ENCODE results near the gene ARL3. TPM values are rescaled to one million over a fixed set of nuclear protein-coding genes. Genes with fewer than 3 reads are reported as not detected.

Gene ARL3
- total RNA-seq, 2 donors from 2014 or later, result 1.8 to 4.0 TPM

DNA sequence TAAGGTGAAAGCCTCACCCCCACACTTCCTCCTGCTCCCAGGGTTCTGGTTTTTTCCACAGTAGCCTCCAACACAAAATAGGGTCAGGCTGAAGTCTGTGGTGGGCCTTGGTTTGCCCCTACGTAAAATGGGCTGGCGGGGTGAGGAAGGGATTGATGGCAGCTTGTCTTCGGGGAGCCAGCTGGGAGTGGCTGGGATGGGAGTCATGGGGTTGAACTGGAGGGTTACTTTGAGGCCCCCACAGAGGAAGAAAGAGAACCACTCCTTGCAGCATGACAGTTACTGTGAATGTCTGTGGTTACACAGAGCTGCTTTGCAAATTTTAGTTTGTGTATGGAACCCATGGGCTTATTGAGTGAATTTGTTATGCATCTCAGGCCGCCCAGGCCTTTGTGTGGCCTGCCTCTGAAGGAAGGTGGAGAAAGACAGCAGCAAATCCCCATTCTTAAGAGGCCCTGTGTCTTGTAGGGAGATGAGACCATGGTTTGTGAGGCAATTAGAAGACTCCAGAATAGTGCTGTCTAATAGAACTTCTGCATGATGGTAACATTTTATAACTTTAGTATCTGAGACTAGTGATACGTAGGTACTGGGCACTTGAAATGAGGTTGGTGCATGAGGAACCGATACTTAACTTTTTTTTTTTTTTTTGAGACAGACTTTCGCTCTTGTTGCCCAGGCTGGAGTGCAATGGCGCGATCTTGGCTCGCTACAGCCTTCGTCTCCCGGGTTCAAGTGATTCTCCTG lies 61.9 kb downstream of the ARL3 start:
- WGBS, 2 donors, result 78 to 89% methylated on average over 12 of the region's 12 CpGs
- H3K36me3 ChIP-seq (replicated peaks in 1 of 2; ENCODE audit: insufficient read depth in 1 of 2, low read depth in 2 of 2), result peaks cover 0 to 13% of the 10 kb centered on the region in 2 donors
- peaks cover 90% of the 10 kb centered on the region for H3K4me1 ChIP-seq
- H3K4me3 ChIP-seq, result no peak overlapping the region
- ATAC-seq, result no peak
- TF ChIP-seq POLR2A (IDR thresholded peaks at IDR 0.05), result no peak
- TF ChIP-seq, protein P1, sequence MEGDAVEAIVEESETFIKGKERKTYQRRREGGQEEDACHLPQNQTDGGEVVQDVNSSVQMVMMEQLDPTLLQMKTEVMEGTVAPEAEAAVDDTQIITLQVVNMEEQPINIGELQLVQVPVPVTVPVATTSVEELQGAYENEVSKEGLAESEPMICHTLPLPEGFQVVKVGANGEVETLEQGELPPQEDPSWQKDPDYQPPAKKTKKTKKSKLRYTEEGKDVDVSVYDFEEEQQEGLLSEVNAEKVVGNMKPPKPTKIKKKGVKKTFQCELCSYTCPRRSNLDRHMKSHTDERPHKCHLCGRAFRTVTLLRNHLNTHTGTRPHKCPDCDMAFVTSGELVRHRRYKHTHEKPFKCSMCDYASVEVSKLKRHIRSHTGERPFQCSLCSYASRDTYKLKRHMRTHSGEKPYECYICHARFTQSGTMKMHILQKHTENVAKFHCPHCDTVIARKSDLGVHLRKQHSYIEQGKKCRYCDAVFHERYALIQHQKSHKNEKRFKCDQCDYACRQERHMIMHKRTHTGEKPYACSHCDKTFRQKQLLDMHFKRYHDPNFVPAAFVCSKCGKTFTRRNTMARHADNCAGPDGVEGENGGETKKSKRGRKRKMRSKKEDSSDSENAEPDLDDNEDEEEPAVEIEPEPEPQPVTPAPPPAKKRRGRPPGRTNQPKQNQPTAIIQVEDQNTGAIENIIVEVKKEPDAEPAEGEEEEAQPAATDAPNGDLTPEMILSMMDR (IDR thresholded peaks at IDR 0.05), result no peak
- no peaks in the 10 kb centered on the region for H3K9me3 ChIP-seq
- intact Hi-C loops (cut with DNase I), result no loop called here
- H3K27ac ChIP-seq, result peak overlapping the region in 3 of 4 donors; percentile 59 to 97 (median 95)
- no peak for DNase-seq
- no peaks in the 10 kb centered on the region for H3K27me3 ChIP-seq

DNA sequence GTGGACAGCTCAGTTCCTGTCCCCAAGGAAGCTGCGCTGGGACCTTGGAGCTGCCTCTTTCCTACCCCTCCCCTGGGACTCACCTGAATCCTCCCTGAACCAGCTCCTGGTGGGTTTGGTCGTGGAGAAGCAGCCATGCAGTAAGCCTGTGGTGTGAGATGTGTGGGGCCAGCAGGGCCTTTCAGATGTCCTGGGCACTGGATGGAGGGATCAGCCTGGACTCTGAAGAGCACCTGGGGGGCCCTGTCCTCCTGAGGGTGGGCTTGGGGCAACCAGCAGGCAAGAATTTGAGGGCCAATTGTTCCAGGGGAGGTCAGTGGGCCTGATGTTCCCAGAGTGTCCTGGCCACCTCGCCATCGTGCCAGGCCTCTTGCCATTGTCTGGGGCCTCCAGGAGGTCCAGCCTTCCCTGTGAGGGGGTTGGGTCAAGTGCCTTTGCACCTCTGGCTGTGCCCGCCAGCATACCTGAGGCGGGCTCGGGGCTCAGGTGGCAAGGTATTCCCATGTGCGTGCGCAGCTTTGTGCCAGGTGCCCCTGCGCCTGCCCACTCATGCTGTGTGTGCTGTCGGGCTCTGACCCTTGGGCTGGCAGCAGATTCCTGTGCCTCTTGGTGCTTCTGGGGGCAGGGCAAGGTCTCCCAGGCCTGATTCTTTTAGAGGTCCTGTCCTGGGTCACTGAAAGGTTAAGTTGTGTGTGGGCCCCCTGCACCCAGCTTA lies 62.6 kb downstream of the ARL3 start:
- H3K4me1 ChIP-seq, result peaks cover 90% of the 10 kb centered on the region
- H3K27ac ChIP-seq, result peak overlapping the region; percentile 7 to 97 (median 68)

DNA sequence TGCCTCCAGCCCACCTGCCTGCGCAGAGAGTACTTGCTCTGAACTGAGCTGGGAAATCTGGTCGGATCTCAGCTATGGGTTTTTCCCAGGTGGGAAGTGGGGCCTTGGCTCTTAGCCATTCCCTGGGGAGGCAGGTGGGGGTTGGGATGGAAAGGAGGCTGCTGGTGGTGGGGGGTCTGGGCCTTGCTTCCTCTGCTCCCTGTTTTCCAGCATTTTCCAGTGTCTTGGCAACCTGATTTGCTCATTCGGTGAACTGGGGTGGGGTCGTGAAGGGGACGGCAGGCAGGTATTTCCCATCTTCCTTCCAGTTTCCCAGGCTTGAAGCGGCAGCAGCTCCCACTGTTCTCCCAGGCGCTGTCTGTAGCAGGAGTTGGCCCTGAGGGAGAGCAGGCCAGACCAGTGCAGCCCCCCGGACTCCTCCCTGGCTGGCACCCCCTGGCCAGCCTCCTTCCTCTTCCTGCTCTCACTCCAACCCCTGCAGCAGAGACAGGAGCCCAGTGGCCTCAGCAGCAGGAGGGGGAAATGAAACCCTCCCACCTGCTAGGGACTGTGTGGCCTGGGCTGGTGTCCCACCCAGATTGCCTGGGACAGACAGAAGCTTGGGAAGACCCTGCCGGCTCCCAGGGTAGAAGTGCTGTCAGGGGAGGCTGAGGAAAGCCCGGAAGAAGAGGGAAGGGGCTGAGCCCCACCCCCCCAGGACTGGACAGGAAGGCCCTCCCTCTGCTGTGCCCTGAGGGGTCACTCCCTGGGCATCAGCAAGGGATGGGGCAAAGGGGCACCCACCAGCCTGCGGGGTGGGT lies 63.3 kb downstream of the ARL3 start:
- no peak overlapping the region for H3K4me3 ChIP-seq
- H3K27me3 ChIP-seq, result no peaks in the 10 kb centered on the region
- H3K27ac ChIP-seq, result peak overlapping the region; percentile 7 to 97 (median 68)
- ATAC-seq (no peak), DNase-seq (no peak)
- peaks cover 90% of the 10 kb centered on the region for H3K4me1 ChIP-seq
- TF ChIP-seq POLR2A (IDR thresholded peaks at IDR 0.05), result no peak
- TF ChIP-seq, protein P1 (IDR thresholded peaks at IDR 0.05), result no peak
- H3K9me3 ChIP-seq, result no peaks in the 10 kb centered on the region
- intact Hi-C loops (cut with DNase I), result no loop called here
- WGBS, 2 donors, result 58 to 79% methylated on average over 7 to 9 of the region's 11 CpGs
- H3K36me3 ChIP-seq (replicated peaks in 1 of 2; ENCODE audit: insufficient read depth in 1 of 2, low read depth in 2 of 2), result peaks cover 0 to 6% of the 10 kb centered on the region in 2 donors

More for the DNA sequence above, 62.6 kb downstream of the ARL3 start:
- WGBS, 2 donors, result 81 to 88% methylated on average over 5 to 11 of the region's 11 CpGs
- H3K4me3 ChIP-seq, result no peak overlapping the region
- DNase-seq (no peak), ATAC-seq (no peak)
- H3K36me3 ChIP-seq (replicated peaks in 1 of 2; ENCODE audit: insufficient read depth in 1 of 2, low read depth in 2 of 2), result peaks cover 0 to 13% of the 10 kb centered on the region in 2 donors
- intact Hi-C loops (cut with DNase I), result no loop called here
- TF ChIP-seq, protein P1 (IDR thresholded peaks at IDR 0.05), result no peak
- TF ChIP-seq POLR2A (IDR thresholded peaks at IDR 0.05), result no peak
- H3K27me3 ChIP-seq, result no peaks in the 10 kb centered on the region
- no peaks in the 10 kb centered on the region for H3K9me3 ChIP-seq

DNA sequence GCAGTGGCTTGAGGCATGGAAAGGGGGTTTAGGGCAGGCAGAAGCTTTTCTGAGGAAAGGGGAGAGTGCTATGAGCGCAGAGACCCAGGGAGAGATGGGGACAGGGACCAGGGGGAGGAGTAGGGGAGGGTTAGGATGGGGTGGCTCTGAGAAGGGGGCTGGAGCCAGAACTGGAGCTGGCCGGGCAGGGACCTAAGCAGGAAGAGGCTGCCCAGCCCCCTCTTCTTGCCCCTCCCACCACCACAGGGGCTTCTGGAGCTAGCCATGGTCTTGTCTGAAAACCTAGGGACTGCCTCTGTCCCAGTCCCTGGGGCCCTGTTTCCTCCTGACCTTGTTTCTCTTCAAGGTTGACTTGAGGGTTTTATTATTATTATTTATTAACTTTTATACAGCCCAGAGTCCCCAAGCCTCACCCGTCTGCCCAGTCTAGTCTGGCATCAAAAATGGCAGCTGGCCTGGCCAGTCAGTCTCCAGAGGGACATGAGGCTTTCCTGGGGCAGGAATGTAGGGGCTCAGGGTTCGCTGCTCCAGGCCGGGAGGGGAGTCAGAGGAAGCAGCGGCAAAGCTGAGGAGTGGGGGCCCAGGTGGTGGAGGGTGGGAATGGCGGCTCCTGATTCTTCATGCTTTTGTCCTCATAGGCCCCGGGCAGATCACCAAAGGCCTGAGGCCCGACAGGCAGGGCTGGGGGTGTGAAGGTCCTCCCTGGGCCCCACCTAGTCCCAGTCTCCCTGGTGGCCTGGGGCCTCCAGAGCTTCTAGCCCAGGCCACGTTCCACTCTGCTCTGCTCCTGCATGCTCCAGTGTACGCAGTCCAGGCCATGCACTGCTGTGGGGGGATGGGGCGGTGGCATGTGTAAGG lies 64.2 kb downstream of the ARL3 start:
- H3K9me3 ChIP-seq, result no peaks in the 10 kb centered on the region
- WGBS, 2 donors, result 60 to 70% methylated on average over 11 to 12 of the region's 12 CpGs
- DNase-seq (peak in 1 of 4 donors; percentile 35), ATAC-seq (no peak)
- H3K4me3 ChIP-seq, result no peak overlapping the region
- intact Hi-C loops (cut with DNase I), result no loop called here
- H3K36me3 ChIP-seq (replicated peaks in 1 of 2; ENCODE audit: insufficient read depth in 1 of 2, low read depth in 2 of 2), result peaks cover 0 to 1% of the 10 kb centered on the region in 2 donors
- TF ChIP-seq POLR2A (IDR thresholded peaks at IDR 0.05), result no peak
- TF ChIP-seq, protein P1 (IDR thresholded peaks at IDR 0.05), result no peak
- peak overlapping the region; percentile 59 to 97 (median 68) for H3K27ac ChIP-seq
- H3K4me1 ChIP-seq, result peaks cover 87% of the 10 kb centered on the region
- H3K27me3 ChIP-seq, result no peaks in the 10 kb centered on the region

All from body of pancreas (tissue), 4 donors.